OCI-LY3 (cell line): ENCODE results near the gene SUGP2.
A peak's percentile ranks its signal among the peaks of the same experiment; 100 is the strongest.

Experiments used
- H2AFZ ChIP-seq: fragments of 200-600, 300-600 bp; shearing (Covaris generic); 2 replicates; pipeline ENCODE4 v1.6.0; 2014; ENCODE audit warnings: antibody characterized with exemption, low read depth, low read length
- H3K27ac ChIP-seq: fragments of 200-600, 300-600 bp; sonication (generic); 2 replicates; pipeline ENCODE4 v1.5.1; 2014; ENCODE audit warnings: mild to moderate bottlenecking, low read length, moderate library complexity, mixed read lengths
- H3K27me3 ChIP-seq: fragments of 200-600, 300-600 bp; sonication (generic); 2 replicates; pipeline ENCODE4 v1.6.1; 2014; ENCODE audit warnings: low read depth, low read length, mixed read lengths
- H3K36me3 ChIP-seq: fragments of 200-600, 300-600 bp; sonication (generic); replicated peaks from 2 replicates; pipeline ENCODE3; 2014; ENCODE audit warnings: low read depth, low read length, mixed read lengths
- H3K4me1 ChIP-seq: fragments of 300-600, 200-600 bp; sonication (generic); 2 replicates; pipeline ENCODE4 v1.6.1; 2014; ENCODE audit warnings: low read length, mixed read lengths
- H3K4me2 ChIP-seq: fragments of 200-600, 300-600 bp; sonication (generic); 2 replicates; pipeline ENCODE4 v1.6.1; 2014; ENCODE audit warnings: low read length, mixed read lengths
- H3K4me3 ChIP-seq: fragments of 300-600, 200-600 bp; sonication (generic); 2 replicates; pipeline ENCODE4 v1.5.1; 2014; ENCODE audit warnings: antibody characterized with exemption, mild to moderate bottlenecking, low read length, moderate library complexity
- H3K79me2 ChIP-seq: fragments of 300-600, 200-600 bp; shearing (Covaris generic); 2 replicates; pipeline ENCODE4 v1.6.1; 2014; ENCODE audit warnings: mild to moderate bottlenecking, low read length, mixed read lengths
- H3K9ac ChIP-seq: fragments of 300-600, 200-600 bp; shearing (Covaris generic); 2 replicates; pipeline ENCODE4 v1.6.0; 2014; ENCODE audit warnings: mild to moderate bottlenecking, low read length, moderate library complexity
- H3K9me3 ChIP-seq: fragments of 200-600, 300-600 bp; shearing (Covaris generic); 2 replicates; pipeline ENCODE4 v1.6.1; 2014; ENCODE audit warnings: low read length, mixed read lengths; ENCODE audit not compliant: insufficient read depth
- H4K20me1 ChIP-seq: fragments of 200-600, 300-600 bp; sonication (generic); 2 replicates; pipeline ENCODE4 v1.6.1; 2016; ENCODE audit warnings: low read length, mixed read lengths; ENCODE audit not compliant: insufficient read depth
- EZH2phosphoT487 ChIP-seq: fragments of 200-600 bp; shearing (Covaris generic); IDR thresholded peaks from 2 replicates; pipeline ENCODE4 v1.6.1; 2018; ENCODE audit warnings: antibody characterized with exemption, mixed run types, low read depth
- TF ChIP-seq, protein P1 (sequence below): fragments of 200-600, 300-600 bp; sonication (generic); IDR thresholded peaks from 2 replicates; pipeline ENCODE4 v1.5.1; 2014; ENCODE audit warnings: antibody characterized with exemption, low read length, low read depth

The SUGP2 gene

GRCh38 chr19:19031891-19032290 is 1.4 kb downstream of the SUGP2 start:
- no peak overlapping the region for H3K4me3 ChIP-seq
- no peak overlapping the region for H3K9ac ChIP-seq

DNA sequence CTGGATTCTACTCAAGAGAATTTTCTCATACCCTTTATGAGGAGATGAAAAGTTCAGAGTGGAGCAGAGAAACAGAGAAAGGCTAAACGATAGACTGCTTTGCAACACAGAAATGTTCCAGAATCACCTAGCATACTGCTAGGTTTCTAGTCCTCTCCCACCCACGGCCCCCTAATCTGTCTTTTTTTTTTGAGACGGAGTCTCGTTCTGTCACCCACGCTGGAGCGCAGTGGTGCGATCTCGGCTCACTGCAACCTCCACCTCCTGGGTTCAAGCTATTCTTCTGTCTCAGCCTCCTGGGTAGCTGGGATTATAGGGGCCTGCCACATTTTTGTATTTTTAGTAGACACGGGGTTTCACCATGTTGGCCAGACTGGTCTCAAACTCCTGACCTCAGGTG is 4.8 kb downstream of the SUGP2 start:
- TF ChIP-seq EZH2phosphoT487 = no peak
- TF ChIP-seq, protein P1, sequence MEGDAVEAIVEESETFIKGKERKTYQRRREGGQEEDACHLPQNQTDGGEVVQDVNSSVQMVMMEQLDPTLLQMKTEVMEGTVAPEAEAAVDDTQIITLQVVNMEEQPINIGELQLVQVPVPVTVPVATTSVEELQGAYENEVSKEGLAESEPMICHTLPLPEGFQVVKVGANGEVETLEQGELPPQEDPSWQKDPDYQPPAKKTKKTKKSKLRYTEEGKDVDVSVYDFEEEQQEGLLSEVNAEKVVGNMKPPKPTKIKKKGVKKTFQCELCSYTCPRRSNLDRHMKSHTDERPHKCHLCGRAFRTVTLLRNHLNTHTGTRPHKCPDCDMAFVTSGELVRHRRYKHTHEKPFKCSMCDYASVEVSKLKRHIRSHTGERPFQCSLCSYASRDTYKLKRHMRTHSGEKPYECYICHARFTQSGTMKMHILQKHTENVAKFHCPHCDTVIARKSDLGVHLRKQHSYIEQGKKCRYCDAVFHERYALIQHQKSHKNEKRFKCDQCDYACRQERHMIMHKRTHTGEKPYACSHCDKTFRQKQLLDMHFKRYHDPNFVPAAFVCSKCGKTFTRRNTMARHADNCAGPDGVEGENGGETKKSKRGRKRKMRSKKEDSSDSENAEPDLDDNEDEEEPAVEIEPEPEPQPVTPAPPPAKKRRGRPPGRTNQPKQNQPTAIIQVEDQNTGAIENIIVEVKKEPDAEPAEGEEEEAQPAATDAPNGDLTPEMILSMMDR = no peak
- no peaks in the 10 kb centered on the region for H3K27me3 ChIP-seq
- no peaks in the 10 kb centered on the region for H3K9me3 ChIP-seq
- H4K20me1 ChIP-seq = peaks cover 50% of the 10 kb centered on the region
- H2AFZ ChIP-seq = no peak overlapping the region
- H3K27ac ChIP-seq = no peak overlapping the region
- no peak overlapping the region for H3K9ac ChIP-seq
- H3K4me3 ChIP-seq = no peak overlapping the region
- H3K4me2 ChIP-seq = no peak overlapping the region
- peaks cover 8% of the 10 kb centered on the region; the same call in 1 of the 2 replicates for H3K4me1 ChIP-seq
- H3K36me3 ChIP-seq = peaks cover 60% of the 10 kb centered on the region
- H3K79me2 ChIP-seq = peaks cover 92% of the 10 kb centered on the region

More at GRCh38 chr19:19031891-19032290, 1.4 kb downstream of the SUGP2 start:
- Histone ChIP-seq H3K27me3 (no peaks in the 10 kb centered on the region), H4K20me1 (peaks cover 19% of the 10 kb centered on the region), H3K4me2 (peak overlapping the region; percentile 78), H3K27ac (no peak overlapping the region), H3K4me1 (peaks cover 8% of the 10 kb centered on the region; the same call in 1 of the 2 replicates), H2AFZ (no peak overlapping the region), H3K36me3 (peaks cover 37% of the 10 kb centered on the region), H3K9me3 (no peaks in the 10 kb centered on the region), H3K79me2 (peaks cover 90% of the 10 kb centered on the region)
- TF ChIP-seq, protein P1 = no peak
- no peak for TF ChIP-seq EZH2phosphoT487

- Histone ChIP-seq H3K27me3 (no peaks in the 10 kb centered on the region), H3K4me1 (peaks cover 5% of the 10 kb centered on the region; the same call in 1 of the 2 replicates), H3K27ac (no peak overlapping the region), H3K4me3 (no peak overlapping the region), H2AFZ (no peak overlapping the region), H3K36me3 (peaks cover 73% of the 10 kb centered on the region), H3K4me2 (no peak overlapping the region), H4K20me1 (peaks cover 59% of the 10 kb centered on the region), H3K9me3 (no peaks in the 10 kb centered on the region), H3K79me2 (peaks cover 94% of the 10 kb centered on the region), H3K9ac (no peak overlapping the region)
- TF ChIP-seq, protein P1 = no peak
- TF ChIP-seq EZH2phosphoT487 = no peak
Observed at GRCh38 chr19:19027228-19027627, 6.1 kb downstream of the SUGP2 start.

DNA sequence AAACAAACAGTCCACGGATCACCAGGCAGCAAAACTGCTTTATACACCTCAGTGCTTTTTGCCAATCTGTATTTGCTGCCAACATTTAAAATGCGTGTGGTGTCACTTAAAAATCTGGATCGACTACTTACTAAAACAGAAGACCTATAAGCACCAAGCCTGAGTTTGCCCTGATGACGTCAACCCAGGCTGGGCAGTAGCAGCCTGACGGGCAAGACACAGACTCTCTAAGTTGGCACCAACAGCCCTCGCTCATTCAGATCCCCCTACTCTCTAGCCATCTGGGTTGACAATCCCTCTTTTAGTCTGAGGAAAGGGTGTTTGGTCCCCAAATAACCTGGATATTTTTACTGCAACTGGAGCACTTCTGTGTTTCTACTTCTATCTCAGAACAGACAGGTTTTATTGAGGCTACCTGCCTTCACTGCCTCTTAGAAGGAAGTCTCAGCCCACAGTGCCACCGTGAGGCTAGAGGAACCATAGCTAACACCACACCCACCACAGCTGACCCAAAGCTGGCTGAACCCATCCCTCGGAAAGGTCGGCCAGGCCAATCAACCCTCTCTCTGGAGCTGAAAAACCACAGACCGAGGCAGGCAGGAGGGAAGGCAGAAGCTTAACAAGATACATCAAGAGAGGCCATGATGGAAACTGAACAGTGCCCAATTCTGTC is 6.9 kb downstream of the SUGP2 start:
- H3K27me3 ChIP-seq = no peaks in the 10 kb centered on the region
- peaks cover 94% of the 10 kb centered on the region for H3K79me2 ChIP-seq
- H3K9ac ChIP-seq = no peak overlapping the region
- no peak for TF ChIP-seq EZH2phosphoT487
- TF ChIP-seq, protein P1 = peak; percentile 25; the same call in 1 of the 2 replicates
- H3K27ac ChIP-seq = no peak overlapping the region
- H3K9me3 ChIP-seq = no peaks in the 10 kb centered on the region
- H4K20me1 ChIP-seq = peaks cover 59% of the 10 kb centered on the region
- no peak overlapping the region for H3K4me2 ChIP-seq
- H3K36me3 ChIP-seq = peaks cover 73% of the 10 kb centered on the region
- H3K4me1 ChIP-seq = no peaks in the 10 kb centered on the region
- no peak overlapping the region for H3K4me3 ChIP-seq
- H2AFZ ChIP-seq = no peak overlapping the region
